Measurements from ENCODE around the gene VCAM1. TPM values are rescaled to one million over a fixed set of nuclear protein-coding genes. Genes with fewer than 3 reads are reported as not detected.

Gene VCAM1
- total and polyA plus RNA-seq, 10 donors: 39.6 to 849 (median 362) TPM

DNA sequence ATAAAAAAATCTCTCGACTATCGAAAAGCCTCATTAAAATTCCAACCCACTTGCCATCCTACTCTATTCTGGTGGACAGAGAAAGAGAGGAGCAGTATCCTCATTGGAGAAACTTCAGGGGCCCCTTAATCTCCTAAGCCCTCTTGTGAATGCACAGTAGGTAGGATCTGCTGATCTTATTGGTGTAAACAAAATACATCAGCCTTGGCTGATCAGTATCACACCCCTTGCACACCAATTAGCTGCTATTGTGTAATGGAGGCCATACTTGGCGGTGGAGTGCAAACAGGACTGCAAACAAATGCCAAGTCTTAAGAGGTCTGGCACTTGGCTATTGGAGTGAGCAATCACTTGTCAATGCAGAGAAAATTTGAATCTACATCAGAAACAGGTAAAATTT lies 15.7 kb downstream of the VCAM1 start:
- H3K9me3 ChIP-seq: no peaks in the 10 kb centered on the region
- no peaks in the 10 kb centered on the region for H3K27me3 ChIP-seq (replicated peaks in 1 of 7)
- intact Hi-C loops (cut with DNase I; ENCODE audit: low total_unique reads): no loop called here
- TF ChIP-seq POLR2AphosphoS5 (IDR thresholded peaks at IDR 0.05) (peak in 1 of 3 donors; percentile 70), POLR2A (IDR thresholded peaks at IDR 0.05) (no peak)
- TF ChIP-seq, protein P1, sequence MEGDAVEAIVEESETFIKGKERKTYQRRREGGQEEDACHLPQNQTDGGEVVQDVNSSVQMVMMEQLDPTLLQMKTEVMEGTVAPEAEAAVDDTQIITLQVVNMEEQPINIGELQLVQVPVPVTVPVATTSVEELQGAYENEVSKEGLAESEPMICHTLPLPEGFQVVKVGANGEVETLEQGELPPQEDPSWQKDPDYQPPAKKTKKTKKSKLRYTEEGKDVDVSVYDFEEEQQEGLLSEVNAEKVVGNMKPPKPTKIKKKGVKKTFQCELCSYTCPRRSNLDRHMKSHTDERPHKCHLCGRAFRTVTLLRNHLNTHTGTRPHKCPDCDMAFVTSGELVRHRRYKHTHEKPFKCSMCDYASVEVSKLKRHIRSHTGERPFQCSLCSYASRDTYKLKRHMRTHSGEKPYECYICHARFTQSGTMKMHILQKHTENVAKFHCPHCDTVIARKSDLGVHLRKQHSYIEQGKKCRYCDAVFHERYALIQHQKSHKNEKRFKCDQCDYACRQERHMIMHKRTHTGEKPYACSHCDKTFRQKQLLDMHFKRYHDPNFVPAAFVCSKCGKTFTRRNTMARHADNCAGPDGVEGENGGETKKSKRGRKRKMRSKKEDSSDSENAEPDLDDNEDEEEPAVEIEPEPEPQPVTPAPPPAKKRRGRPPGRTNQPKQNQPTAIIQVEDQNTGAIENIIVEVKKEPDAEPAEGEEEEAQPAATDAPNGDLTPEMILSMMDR (IDR thresholded peaks at IDR 0.05 in 8 of 11, conservative IDR thresholded peaks at IDR 0.05 in 3 of 11): no peak
- H3K4me3 ChIP-seq: no peak overlapping the region
- no peak for DNase-seq
- 79 to 93% (median 89%) methylated on average over 3 of the region's 3 CpGs for WGBS, 5 donors
- H3K4me1 ChIP-seq: peaks cover 0 to 35% (median 9%) of the 10 kb centered on the region in 6 donors
- H3K27ac ChIP-seq: peak overlapping the region in 5 of 8 donors; percentile 19 to 86 (median 39)
- peaks cover 0 to 91% (median 17%) of the 10 kb centered on the region in 6 donors for H3K36me3 ChIP-seq

DNA sequence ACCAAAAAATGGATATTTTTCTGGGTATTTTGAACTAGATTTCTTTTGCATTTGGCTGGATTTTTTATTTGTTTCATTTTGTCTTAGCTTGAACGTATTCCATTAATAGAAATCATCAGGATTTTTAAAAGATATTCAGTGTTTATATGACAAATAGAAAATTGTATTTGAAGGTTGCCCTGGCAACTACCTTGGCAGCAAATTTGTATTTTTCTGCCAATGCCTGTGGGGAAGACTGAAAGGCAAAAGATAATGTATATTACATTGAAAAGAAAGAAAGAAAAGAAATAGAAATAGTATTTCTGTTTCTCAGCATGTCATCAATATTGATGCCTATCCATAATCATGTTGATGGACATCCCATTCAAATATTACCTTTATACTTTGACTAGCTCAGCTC lies 16.8 kb downstream of the VCAM1 start:
- intact Hi-C loops (cut with DNase I; ENCODE audit: low total_unique reads): no loop called here
- no peak overlapping the region for H3K4me3 ChIP-seq
- H3K4me1 ChIP-seq: peaks cover 0 to 24% (median 9%) of the 10 kb centered on the region in 6 donors
- no peak for DNase-seq
- H3K36me3 ChIP-seq: peaks cover 0 to 82% (median 15%) of the 10 kb centered on the region in 6 donors
- no peaks in the 10 kb centered on the region for H3K9me3 ChIP-seq
- no peak for TF ChIP-seq POLR2AphosphoS5 (IDR thresholded peaks at IDR 0.05)
- TF ChIP-seq, protein P1 (IDR thresholded peaks at IDR 0.05 in 8 of 11, conservative IDR thresholded peaks at IDR 0.05 in 3 of 11): no peak
- no peak for TF ChIP-seq POLR2A (IDR thresholded peaks at IDR 0.05)
- H3K27ac ChIP-seq: peak overlapping the region in 5 of 8 donors; percentile 0 to 86 (median 19)
- no peaks in the 10 kb centered on the region for H3K27me3 ChIP-seq (replicated peaks in 1 of 7)
- WGBS, 5 donors: 52 to 68% (median 61%) methylated on average over 1 of the region's 1 CpG

DNA sequence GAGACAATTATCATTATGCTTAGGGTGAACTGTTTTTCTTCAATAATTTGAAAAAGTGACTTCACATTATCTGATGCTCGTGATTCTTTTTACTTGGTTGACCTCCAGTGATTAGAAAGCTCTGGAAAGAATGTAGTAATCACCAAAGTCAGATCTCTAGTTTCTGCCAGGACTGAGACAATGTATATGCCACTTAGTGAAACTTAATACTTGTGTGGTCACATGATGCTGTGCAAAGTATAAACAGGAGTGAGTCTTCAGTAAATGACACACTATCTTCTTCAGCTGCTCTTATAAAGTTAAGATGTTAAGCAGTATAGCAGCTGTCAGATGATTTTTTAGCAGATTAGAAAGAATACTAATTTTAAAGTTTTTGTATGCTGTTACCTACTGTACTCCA lies 17.2 kb downstream of the VCAM1 start:
- no peak overlapping the region for H3K4me3 ChIP-seq
- H3K4me1 ChIP-seq: peaks cover 0 to 20% (median 9%) of the 10 kb centered on the region in 6 donors
- peak overlapping the region in 5 of 8 donors; percentile 19 to 86 (median 40) for H3K27ac ChIP-seq
- no peak for TF ChIP-seq POLR2A (IDR thresholded peaks at IDR 0.05)
- H3K27me3 ChIP-seq (replicated peaks in 1 of 7): no peaks in the 10 kb centered on the region
- H3K9me3 ChIP-seq: no peaks in the 10 kb centered on the region
- 48 to 70% (median 60%) methylated on average over 1 of the region's 1 CpG for WGBS, 5 donors
- intact Hi-C loops (cut with DNase I; ENCODE audit: low total_unique reads): no loop called here
- no peak for DNase-seq
- peaks cover 0 to 78% (median 13%) of the 10 kb centered on the region in 6 donors for H3K36me3 ChIP-seq

DNA sequence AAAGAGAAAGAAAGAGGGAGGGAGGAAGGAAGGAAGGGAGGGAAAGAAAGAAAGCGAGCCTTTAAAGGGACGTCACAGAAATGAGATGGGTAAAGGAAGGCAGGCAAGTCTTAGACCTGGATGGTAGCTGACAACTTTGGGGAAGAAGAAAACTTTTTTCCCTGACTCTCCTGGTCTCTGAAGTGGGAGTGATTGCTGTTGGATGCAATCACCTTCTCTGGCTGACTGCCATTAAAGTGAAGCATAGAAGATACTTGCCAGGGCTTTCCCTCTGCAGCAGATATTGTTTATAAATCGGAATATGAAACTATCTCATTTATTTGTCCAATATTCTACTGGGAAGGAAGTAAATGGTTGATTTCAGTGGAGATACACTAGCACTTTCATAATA lies 27.0 kb downstream of the VCAM1 start:
- no peak for DNase-seq
- TF ChIP-seq, protein P1 (IDR thresholded peaks at IDR 0.05 in 8 of 11, conservative IDR thresholded peaks at IDR 0.05 in 3 of 11): no peak
- TF ChIP-seq POLR2AphosphoS5 (IDR thresholded peaks at IDR 0.05) (no peak), POLR2A (IDR thresholded peaks at IDR 0.05) (no peak)
- no peaks in the 10 kb centered on the region for H3K27me3 ChIP-seq (replicated peaks in 1 of 7)
- intact Hi-C loops (cut with DNase I; ENCODE audit: low total_unique reads): no loop called here
- H3K4me3 ChIP-seq: no peak overlapping the region
- H3K9me3 ChIP-seq: peaks cover 0 to 4% (median 0%) of the 10 kb centered on the region in 8 donors
- H3K4me1 ChIP-seq: no peaks in the 10 kb centered on the region
- no peak overlapping the region for H3K27ac ChIP-seq
- 53 to 82% (median 63%) methylated on average over 3 of the region's 3 CpGs for WGBS, 5 donors
- H3K36me3 ChIP-seq: no peaks in the 10 kb centered on the region

DNA sequence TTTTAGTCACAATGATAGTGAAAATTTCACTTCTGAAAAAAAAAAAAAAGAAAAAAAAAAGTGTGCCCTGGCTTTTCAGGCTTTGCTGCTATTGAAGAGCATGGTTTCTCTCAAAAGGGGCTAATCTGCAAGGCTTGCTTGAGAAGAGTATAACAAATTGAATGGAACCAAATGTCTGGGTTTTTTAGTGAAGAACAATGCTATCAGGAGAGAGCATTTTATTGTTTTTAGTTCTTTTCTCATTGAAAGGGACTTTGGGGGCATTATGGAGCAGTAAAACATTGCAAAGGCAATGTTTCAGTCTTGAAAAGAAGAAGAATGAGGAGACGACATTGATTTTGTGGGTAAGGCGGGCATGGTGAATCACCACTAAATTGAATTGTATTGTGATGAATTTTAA lies 28.2 kb downstream of the VCAM1 start:
- WGBS, 5 donors: 92 to 96% (median 93%) methylated on average over 2 of the region's 2 CpGs
- Histone ChIP-seq H3K36me3 (no peaks in the 10 kb centered on the region), H3K9me3 (peaks cover 0 to 4% (median 0%) of the 10 kb centered on the region in 8 donors), H3K27ac (no peak overlapping the region), H3K27me3 (replicated peaks in 1 of 7) (no peaks in the 10 kb centered on the region), H3K4me1 (no peaks in the 10 kb centered on the region), H3K4me3 (no peak overlapping the region)
- intact Hi-C loops (cut with DNase I; ENCODE audit: low total_unique reads): no loop called here
- DNase-seq: no peak
- TF ChIP-seq, protein P1 (IDR thresholded peaks at IDR 0.05 in 8 of 11, conservative IDR thresholded peaks at IDR 0.05 in 3 of 11): no peak
- TF ChIP-seq POLR2AphosphoS5 (IDR thresholded peaks at IDR 0.05) (no peak), POLR2A (IDR thresholded peaks at IDR 0.05) (no peak)

All from spleen (tissue), 11 donors.